Lower leg skin (tissue), 4 donors: Measurements from ENCODE around the gene SLC2A5. TPM values are rescaled to one million over a fixed set of nuclear protein-coding genes. Genes with fewer than 3 reads are reported as not detected.

Source experiments
- DNase-seq, 2 donors: peaks; one replicate each; pipeline ENCODE4 v3.0.0-alpha.2; 2019; ENCODE audit warnings: low spot score in 2 of 2
- H3K4me3 ChIP-seq: fragments of 200-600 bp; sonication (generic); 2 replicates; pipeline ENCODE4 v1.5.1; 2017; ENCODE audit warnings: mild to moderate bottlenecking, low read depth; ENCODE audit not compliant: poor library complexity, severe bottlenecking
- POLR2A ChIP-seq, 2 donors: fragments of 450-650 bp; IDR thresholded peaks; one replicate each; pipeline ENCODE4 v1.6.1; 2016 to 2017; ENCODE audit warnings: antibody characterized with exemption in 2 of 2, mild to moderate bottlenecking in 1 of 2, moderate library complexity in 1 of 2
- WGBS, 2 donors: methylation state at CpG; one replicate each; pipeline ENCODE4 v1.1.5; 2018; 5-methylcytosine and 5-hydroxymethylcytosine counted together
- intact Hi-C: fragments of 100-400 bp; cut with DNase I; formaldehyde crosslinking; loops from one replicate; pipeline ENCODE4 v1.15.0; 2023; ENCODE audit warnings: low total_unique reads
- total RNA-seq, 4 donors: library from RNA; depleted of rRNA; stranded (reverse); fragments of >200 nt; gene quantifications; one replicate each; pipeline ENCODE4 v1.1.0, GENCODE V29; 2016
- TF ChIP-seq, protein P1 (sequence below), 3 donors: fragments of 450-650 bp; IDR thresholded peaks; one replicate each; pipeline ENCODE4 v1.5.1; 2016; ENCODE audit warnings: antibody characterized with exemption in 3 of 3, mild to moderate bottlenecking in 3 of 3, moderate library complexity in 2 of 3

Gene SLC2A5
- total RNA-seq, 4 donors from 2014 or later: 0.21 to 3.4 (median 1.9) TPM

DNA sequence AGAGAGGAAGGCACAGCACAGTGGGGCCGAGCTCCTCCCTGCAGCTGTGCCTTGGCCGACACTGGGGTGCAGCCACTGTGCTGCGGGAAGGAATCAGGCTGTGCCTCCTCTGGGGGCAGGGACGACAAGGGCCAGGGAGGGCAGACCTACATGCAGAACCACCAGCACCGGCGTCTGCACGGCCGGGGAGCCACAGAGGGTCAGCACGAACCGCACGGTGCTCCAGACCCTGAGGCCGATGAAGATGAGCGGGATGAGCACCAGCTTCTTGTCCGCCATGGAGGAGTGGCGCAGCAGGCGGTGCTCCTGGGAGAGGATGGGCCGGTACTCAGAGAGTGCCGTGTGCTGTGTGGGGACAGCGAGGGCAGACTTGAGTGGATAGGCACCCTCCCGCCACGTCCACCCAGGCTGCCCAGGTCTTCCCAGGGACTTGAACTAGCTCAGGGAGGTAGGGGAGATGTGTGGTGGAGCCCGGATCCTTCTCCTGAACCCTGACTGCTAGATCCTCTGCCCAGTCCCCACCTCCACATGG is 36.0 kb upstream of the SLC2A5 start:
- WGBS, 2 donors: 94 to 99% methylated on average over 19 to 21 of the region's 22 CpGs
- no peak for DNase-seq
- no peak for TF ChIP-seq POLR2A (IDR thresholded peaks at IDR 0.05)
- TF ChIP-seq, protein P1, sequence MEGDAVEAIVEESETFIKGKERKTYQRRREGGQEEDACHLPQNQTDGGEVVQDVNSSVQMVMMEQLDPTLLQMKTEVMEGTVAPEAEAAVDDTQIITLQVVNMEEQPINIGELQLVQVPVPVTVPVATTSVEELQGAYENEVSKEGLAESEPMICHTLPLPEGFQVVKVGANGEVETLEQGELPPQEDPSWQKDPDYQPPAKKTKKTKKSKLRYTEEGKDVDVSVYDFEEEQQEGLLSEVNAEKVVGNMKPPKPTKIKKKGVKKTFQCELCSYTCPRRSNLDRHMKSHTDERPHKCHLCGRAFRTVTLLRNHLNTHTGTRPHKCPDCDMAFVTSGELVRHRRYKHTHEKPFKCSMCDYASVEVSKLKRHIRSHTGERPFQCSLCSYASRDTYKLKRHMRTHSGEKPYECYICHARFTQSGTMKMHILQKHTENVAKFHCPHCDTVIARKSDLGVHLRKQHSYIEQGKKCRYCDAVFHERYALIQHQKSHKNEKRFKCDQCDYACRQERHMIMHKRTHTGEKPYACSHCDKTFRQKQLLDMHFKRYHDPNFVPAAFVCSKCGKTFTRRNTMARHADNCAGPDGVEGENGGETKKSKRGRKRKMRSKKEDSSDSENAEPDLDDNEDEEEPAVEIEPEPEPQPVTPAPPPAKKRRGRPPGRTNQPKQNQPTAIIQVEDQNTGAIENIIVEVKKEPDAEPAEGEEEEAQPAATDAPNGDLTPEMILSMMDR (IDR thresholded peaks at IDR 0.05): no peak
- no peak overlapping the region for H3K4me3 ChIP-seq
- intact Hi-C loops: loop anchor here (5.0 to 10.0 kb wide), 3 partner anchors 82 to 191 kb away; no protein-coding TSS in a partner anchor

DNA sequence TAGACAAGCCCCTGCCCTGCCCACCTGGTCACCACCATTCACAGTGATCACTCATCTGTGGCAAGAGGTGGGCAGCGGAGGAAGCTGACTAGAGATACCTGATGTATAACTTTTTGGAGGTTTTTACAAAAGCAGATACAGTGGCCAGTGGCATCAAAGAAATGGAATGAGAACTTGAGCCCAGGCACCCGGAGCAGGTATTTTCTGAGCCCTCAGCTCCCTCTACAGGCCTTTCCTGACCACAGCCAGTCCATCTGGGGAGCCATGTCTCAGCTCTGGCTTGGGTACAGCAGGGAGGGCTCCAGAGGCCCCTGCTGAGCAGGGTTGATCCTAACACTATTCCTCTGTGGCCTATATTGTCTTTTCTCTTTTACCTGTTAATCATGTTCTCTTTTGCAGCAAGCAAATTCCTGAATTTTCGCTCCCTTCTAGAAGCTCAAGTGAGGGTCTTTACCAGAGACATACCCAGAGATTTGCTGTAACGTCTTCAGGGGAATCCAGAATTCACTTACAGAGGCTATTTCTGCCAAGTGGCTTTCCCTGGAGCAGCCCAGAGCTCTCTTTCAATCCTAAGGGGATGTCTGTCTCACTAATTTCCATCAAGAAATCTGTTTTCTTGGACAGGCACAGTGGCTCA is 32.2 kb upstream of the SLC2A5 start:
- DNase-seq: no peak
- TF ChIP-seq, protein P1 (IDR thresholded peaks at IDR 0.05): no peak
- no peak for TF ChIP-seq POLR2A (IDR thresholded peaks at IDR 0.05)
- intact Hi-C loops: loop anchor here (10.0 kb wide), 2 partner anchors 97 to 187 kb away; no protein-coding TSS in a partner anchor
- H3K4me3 ChIP-seq: no peak overlapping the region
- WGBS, 2 donors: 57 to 59% methylated on average over 4 of the region's 4 CpGs

DNA sequence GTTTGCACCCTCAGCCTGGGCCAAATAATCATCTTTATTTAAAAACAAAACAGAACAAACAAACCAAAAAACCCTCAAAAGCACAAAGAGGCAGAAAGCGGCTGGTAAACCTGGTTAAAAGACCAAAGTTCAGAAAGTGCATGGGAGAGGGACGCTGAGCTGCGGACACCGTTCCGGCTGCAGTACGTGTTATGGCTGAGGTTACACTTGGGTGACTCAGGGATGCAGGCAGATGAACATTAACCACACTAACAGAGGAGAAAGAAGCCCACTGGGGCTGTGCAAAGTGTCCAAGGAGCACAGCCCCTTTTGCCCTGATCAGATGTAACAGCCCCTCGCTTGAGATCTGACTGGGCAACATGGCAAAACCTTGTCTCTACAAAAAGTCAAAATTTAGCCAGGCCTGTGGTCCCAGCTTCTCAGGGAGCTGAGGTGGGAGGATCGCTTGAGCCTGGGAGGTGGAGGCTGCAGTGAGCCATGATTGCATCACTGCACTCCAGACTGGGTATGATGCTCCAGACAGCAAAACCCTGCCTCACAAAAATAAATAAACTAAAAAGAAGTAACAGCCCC is 31.1 kb upstream of the SLC2A5 start:
- intact Hi-C loops: loop anchor here (10.0 kb wide), 2 partner anchors 96 to 186 kb away; no protein-coding TSS in a partner anchor
- no peak overlapping the region for H3K4me3 ChIP-seq
- DNase-seq: no peak
- TF ChIP-seq, protein P1 (IDR thresholded peaks at IDR 0.05): no peak
- no peak for TF ChIP-seq POLR2A (IDR thresholded peaks at IDR 0.05)
- WGBS, 2 donors: 85 to 91% methylated on average over 8 of the region's 8 CpGs

DNA sequence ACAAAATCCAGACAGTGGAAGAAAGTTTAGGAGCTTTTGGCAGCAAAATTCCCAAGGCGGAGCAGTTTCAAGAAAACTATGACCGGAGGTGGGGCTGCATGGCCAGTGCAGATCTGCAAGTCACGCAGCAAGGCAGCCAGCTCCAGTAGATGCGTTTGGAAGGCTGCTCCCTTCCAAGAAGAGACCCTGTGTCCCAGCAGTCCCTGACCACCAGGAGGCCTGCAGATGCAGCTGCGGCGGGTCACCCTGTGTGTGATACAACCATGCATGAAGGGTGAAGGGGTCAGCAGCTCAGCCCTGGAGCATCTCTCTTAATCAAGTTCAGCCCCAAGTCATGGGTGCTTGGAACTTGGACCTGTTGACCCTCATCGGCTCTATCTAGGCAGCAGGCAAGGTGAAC is 30.1 kb upstream of the SLC2A5 start:
- H3K4me3 ChIP-seq: no peak overlapping the region
- TF ChIP-seq, protein P1 (IDR thresholded peaks at IDR 0.05): no peak
- TF ChIP-seq POLR2A (IDR thresholded peaks at IDR 0.05): no peak
- intact Hi-C loops: no loop called here
- 78 to 82% methylated on average over 6 to 7 of the region's 7 CpGs for WGBS, 2 donors
- DNase-seq: no peak

DNA sequence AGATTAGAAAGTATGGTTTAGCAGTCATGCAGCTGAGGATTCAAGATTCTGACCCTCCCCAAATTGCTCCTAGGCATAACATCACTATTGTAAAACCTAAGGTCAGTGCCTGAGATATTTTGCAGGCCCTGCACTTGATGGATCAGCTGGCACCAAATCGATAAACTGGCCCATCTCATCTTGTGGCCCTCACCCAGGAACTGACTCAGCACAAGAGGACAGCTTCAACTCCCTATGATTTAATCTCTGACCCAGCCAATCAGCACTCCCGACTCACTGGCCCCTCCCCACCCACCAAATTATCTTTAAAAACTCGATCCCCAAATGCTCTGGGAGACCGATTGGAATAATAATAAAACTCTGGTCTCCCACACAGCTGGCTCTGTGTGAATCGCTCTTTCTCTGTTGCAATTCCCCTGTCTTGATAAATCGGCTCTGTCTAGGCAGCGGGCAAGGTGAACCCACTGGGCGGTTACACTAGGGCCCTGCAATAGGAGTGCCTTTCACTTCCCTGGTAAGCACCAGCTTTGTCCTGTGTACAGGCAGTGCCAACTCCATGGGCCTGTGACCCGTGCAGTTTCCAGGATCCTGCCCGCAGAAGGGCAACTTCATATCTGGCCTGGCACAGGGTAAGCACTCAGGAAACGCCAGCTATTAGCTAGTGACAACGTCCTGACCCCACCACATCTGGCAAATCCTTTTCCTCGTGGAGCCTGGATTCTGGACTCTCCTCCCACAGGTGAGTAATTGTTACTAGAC is 28.7 kb upstream of the SLC2A5 start:
- WGBS, 2 donors: 70 to 79% methylated on average over 13 of the region's 13 CpGs
- no peak for DNase-seq
- no peak overlapping the region for H3K4me3 ChIP-seq
- TF ChIP-seq, protein P1 (IDR thresholded peaks at IDR 0.05): no peak
- no peak for TF ChIP-seq POLR2A (IDR thresholded peaks at IDR 0.05)
- intact Hi-C loops: no loop called here
